ENCODE data around the gene ZNF385D. TPM values are rescaled to one million over a fixed set of nuclear protein-coding genes. Genes with fewer than 3 reads are reported as not detected.

The ZNF385D gene
- total and polyA plus RNA-seq, 2 experiments from 2014 or later, result 2.7 to 12.3 TPM

- TF ChIP-seq ZNF462 (CRISPR knock-in tag; IDR thresholded peaks at IDR 0.05) (no peak), ZNF331 (CRISPR knock-in tag; IDR thresholded peaks at IDR 0.05; ENCODE audit: low read depth) (no peak)
Observed at GRCh38 chr3:21744793-21745192, 6.2 kb downstream of the ZNF385D start (continued).

- DNase-seq (ENCODE audit: low spot score), result no peak
- TF ChIP-seq CREB1 (CRISPR knock-in tag; IDR thresholded peaks at IDR 0.05; ENCODE audit: low read depth) (no peak), NANOG (IDR thresholded peaks at IDR 0.05; ENCODE audit: borderline replicate concordance) (no peak), POLR2AphosphoS5 (IDR thresholded peaks at IDR 0.05; ENCODE audit: low read depth) (no peak), STAT1 (IDR thresholded peaks at IDR 0.05; ENCODE audit: unreplicated experiment) (no peak), ZNF331 (CRISPR knock-in tag; IDR thresholded peaks at IDR 0.05; ENCODE audit: low read depth) (no peak), REST (IDR thresholded peaks at IDR 0.05; ENCODE audit: unreplicated experiment) (no peak), ETS1 (IDR thresholded peaks at IDR 0.05) (no peak), CTCF (conservative IDR thresholded peaks at IDR 0.05; ENCODE audit: low read depth in 2 of 2) (no peak), EZH2 (IDR thresholded peaks at IDR 0.05; ENCODE audit: low read depth, unreplicated experiment) (no peak), EZH2phosphoT487 (IDR thresholded peaks at IDR 0.05; ENCODE audit: unreplicated experiment) (no peak), JUNB (IDR thresholded peaks at IDR 0.05; ENCODE audit: unreplicated experiment) (no peak)
Observed at GRCh38 chr3:21738935-21739702, 11.9 kb downstream of the ZNF385D start.

More at GRCh38 chr3:21738935-21739702, 11.9 kb downstream of the ZNF385D start:
- no peaks in the 10 kb centered on the region for H3K36me3 ChIP-seq (ENCODE audit: insufficient read depth)
- Mint-ChIP-seq H3K36me3 (ENCODE audit: low read depth) (peaks cover 4% of the 10 kb centered on the region; the same call in 1 of the 3 replicates), H3K27me3 (ENCODE audit: insufficient read depth, low read depth, poor library complexity) (no peaks in the 10 kb centered on the region), H3K4me1 (peaks cover 3% of the 10 kb centered on the region; the same call in 2 of the 3 replicates), H3K4me3 (no peak overlapping the region), H3K27ac (no peak overlapping the region), H3K9me3 (peaks cover 4% of the 10 kb centered on the region; the same call in 2 of the 3 replicates)
- H2AFZ ChIP-seq, result no peak overlapping the region
- H3K79me2 ChIP-seq (replicated peaks; ENCODE audit: insufficient read depth), result peaks cover 5% of the 10 kb centered on the region; the same call in 1 of the 2 replicates
- no peaks in the 10 kb centered on the region for H4K20me1 ChIP-seq (replicated peaks; ENCODE audit: insufficient read depth)
- no peak overlapping the region for H3K4me2 ChIP-seq
- no peak for ATAC-seq
- no peaks in the 10 kb centered on the region for H3K4me1 ChIP-seq (ENCODE audit: insufficient read depth)
- no peaks in the 10 kb centered on the region; the same call in 1 of the 2 replicates for H3K9me2 ChIP-seq (ENCODE audit: insufficient read depth)
- H3K27me3 ChIP-seq (ENCODE audit: insufficient read depth), result no peaks in the 10 kb centered on the region
- H3K27ac ChIP-seq (ENCODE audit: low read depth), result no peak overlapping the region
- H3F3A ChIP-seq (replicated peaks; ENCODE audit: low read depth), result no peaks in the 10 kb centered on the region
- no peak overlapping the region for H3K4me3 ChIP-seq

Data from GM23338 (cell line).